Endothelial cell (in vitro differentiated cells): Measurements from ENCODE around the gene UBL3. TPM values are rescaled to one million over a fixed set of nuclear protein-coding genes. Genes with fewer than 3 reads are reported as not detected.

ENCODE experiments used
- DNase-seq: peaks from one replicate; pipeline ENCODE4 v3.0.0; 2021; ENCODE audit warnings: low spot score
- H3K27ac Mint-ChIP-seq: one replicate; pipeline ENCODE4 v1.8.0; 2021; ENCODE audit warnings: mixed read lengths, inconsistent platforms; ENCODE audit not compliant: unreplicated experiment
- H3K27me3 Mint-ChIP-seq: one replicate; pipeline ENCODE4 v1.8.0; 2021; ENCODE audit warnings: mild to moderate bottlenecking, moderate library complexity, mixed read lengths, inconsistent platforms; ENCODE audit not compliant: unreplicated experiment
- H3K36me3 Mint-ChIP-seq: one replicate; pipeline ENCODE4 v1.8.0; 2021; ENCODE audit warnings: mild to moderate bottlenecking, low read depth, mixed read lengths, inconsistent platforms; ENCODE audit not compliant: unreplicated experiment
- H3K4me1 Mint-ChIP-seq: one replicate; pipeline ENCODE4 v1.8.0; 2021; ENCODE audit warnings: mild to moderate bottlenecking, mixed read lengths, inconsistent platforms; ENCODE audit not compliant: unreplicated experiment
- H3K4me3 Mint-ChIP-seq: one replicate; pipeline ENCODE4 v1.8.0; 2021; ENCODE audit warnings: mild to moderate bottlenecking, mixed read lengths, inconsistent platforms; ENCODE audit not compliant: unreplicated experiment
- H3K9me3 Mint-ChIP-seq: one replicate; pipeline ENCODE4 v1.8.0; 2021; ENCODE audit warnings: mixed read lengths, inconsistent platforms; ENCODE audit not compliant: unreplicated experiment
- total RNA-seq: library from RNA; stranded (reverse); fragmentation: NEBNext Ultra II Directional; extraction: Animal tissue kit (Norgen Biotek cat#: 25700); gene quantifications from one replicate; pipeline ENCODE4 v1.2.1, GENCODE V29; 2021; ENCODE audit not compliant: unreplicated experiment
- TF ChIP-seq, protein P1 (sequence below): fragments of 200-600 bp; sonication (generic); IDR thresholded peaks from one replicate; pipeline ENCODE4 v1.5.0; 2021; ENCODE audit warnings: antibody characterized with exemption; ENCODE audit not compliant: unreplicated experiment

Gene UBL3
- total RNA-seq, 1 donor from 2014 or later: 17.1 TPM

DNA sequence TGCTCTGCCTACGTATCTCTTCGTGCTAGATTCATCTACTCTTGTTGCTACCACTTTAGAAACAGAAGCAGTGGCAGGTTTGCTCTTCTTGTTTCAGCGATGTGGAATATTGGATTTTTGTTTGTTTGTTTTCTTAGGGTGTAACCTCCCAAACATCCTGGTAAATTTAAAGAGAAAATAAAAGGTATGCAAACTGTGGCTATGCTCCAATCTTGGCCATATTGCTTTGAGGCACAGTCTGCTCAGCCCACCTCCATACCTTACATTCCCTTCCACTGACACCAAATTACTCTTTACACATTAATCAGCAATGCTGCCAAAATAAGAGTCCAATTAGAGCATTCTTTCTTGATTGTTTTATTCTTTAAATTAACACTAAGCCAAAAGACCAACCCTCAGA, 25.2 kb upstream of the UBL3 start:
- Mint-ChIP-seq H3K27ac (peak overlapping the region; percentile 46), H3K36me3 (no peaks in the 10 kb centered on the region), H3K4me3 (no peak overlapping the region), H3K9me3 (no peaks in the 10 kb centered on the region), H3K27me3 (peaks cover 2% of the 10 kb centered on the region), H3K4me1 (peaks cover 29% of the 10 kb centered on the region)
- TF ChIP-seq, protein P1, sequence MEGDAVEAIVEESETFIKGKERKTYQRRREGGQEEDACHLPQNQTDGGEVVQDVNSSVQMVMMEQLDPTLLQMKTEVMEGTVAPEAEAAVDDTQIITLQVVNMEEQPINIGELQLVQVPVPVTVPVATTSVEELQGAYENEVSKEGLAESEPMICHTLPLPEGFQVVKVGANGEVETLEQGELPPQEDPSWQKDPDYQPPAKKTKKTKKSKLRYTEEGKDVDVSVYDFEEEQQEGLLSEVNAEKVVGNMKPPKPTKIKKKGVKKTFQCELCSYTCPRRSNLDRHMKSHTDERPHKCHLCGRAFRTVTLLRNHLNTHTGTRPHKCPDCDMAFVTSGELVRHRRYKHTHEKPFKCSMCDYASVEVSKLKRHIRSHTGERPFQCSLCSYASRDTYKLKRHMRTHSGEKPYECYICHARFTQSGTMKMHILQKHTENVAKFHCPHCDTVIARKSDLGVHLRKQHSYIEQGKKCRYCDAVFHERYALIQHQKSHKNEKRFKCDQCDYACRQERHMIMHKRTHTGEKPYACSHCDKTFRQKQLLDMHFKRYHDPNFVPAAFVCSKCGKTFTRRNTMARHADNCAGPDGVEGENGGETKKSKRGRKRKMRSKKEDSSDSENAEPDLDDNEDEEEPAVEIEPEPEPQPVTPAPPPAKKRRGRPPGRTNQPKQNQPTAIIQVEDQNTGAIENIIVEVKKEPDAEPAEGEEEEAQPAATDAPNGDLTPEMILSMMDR: no peak
- DNase-seq: no peak

DNA sequence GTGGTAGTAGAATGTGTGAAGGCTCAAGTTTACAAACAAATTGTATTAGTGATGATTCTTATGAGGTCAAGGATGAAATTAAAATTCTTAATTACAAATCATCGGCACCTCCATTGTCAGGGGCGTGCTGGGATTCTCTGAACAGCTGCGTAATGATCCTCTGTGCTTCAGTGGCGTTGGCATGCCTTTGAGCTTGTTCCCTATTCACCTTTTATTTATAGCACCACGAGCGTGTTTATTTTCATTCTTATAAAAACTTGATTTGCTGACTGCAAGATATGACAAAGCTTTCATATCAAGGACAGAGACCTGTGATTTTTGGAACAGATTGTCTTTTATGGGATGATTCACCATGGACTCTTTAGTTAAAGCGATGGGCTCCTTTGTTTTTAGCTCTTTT, 18.2 kb upstream of the UBL3 start:
- H3K36me3 Mint-ChIP-seq: no peaks in the 10 kb centered on the region

DNA sequence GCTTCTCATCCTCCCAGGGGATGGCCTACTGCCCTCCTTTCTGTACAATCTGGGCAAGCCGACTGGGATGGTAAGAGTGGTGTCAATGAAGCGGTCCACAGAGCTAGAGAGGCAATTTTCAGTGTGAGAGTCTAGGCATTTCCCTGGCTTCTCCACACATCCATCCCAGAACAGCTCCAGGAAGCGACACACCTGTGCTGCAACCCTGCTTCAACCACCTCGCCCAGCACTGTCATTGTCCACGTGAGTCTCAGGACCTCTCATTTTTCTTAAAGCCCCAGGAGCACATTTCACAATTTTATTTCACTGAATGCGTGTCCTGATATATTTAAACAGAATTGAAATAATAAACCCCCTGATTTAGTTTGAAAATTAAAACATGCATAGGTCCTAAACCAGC, 15.5 kb upstream of the UBL3 start:
- no peak for DNase-seq
- H3K36me3 Mint-ChIP-seq: no peaks in the 10 kb centered on the region
- H3K27ac Mint-ChIP-seq: no peak overlapping the region
- H3K9me3 Mint-ChIP-seq: no peaks in the 10 kb centered on the region
- TF ChIP-seq, protein P1: no peak
- H3K4me1 Mint-ChIP-seq: no peaks in the 10 kb centered on the region
- H3K27me3 Mint-ChIP-seq: peaks cover 1% of the 10 kb centered on the region
- H3K4me3 Mint-ChIP-seq: no peak overlapping the region

More for the DNA sequence above, 18.2 kb upstream of the UBL3 start:
- Mint-ChIP-seq H3K9me3 (no peaks in the 10 kb centered on the region), H3K4me3 (no peak overlapping the region), H3K4me1 (no peaks in the 10 kb centered on the region), H3K27ac (no peak overlapping the region), H3K27me3 (no peaks in the 10 kb centered on the region)
- TF ChIP-seq, protein P1: no peak
- no peak for DNase-seq

DNA sequence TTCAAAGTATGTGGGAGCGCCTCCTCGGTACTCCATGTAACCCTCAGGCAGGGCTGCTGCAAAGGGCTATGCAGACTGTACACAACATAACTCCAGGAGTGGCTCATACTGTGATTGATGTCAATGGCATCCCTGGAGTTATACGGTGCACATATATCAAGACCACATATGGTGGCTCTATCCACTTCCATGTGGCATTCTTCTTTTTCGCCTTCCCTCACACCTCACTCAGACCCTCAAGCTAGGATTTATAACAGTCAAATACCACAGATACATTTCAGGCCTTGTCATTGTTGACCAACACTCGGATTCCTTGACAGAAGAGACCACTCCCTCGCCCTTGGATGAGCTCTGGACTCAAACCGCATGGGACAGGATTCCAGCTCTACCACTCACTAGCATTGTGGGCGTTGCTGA, 11.3 kb upstream of the UBL3 start:
- Mint-ChIP-seq H3K9me3 (no peaks in the 10 kb centered on the region), H3K27me3 (peaks cover 1% of the 10 kb centered on the region), H3K4me1 (no peaks in the 10 kb centered on the region), H3K36me3 (no peaks in the 10 kb centered on the region), H3K27ac (no peak overlapping the region), H3K4me3 (no peak overlapping the region)
- no peak for DNase-seq
- TF ChIP-seq, protein P1: no peak

DNA sequence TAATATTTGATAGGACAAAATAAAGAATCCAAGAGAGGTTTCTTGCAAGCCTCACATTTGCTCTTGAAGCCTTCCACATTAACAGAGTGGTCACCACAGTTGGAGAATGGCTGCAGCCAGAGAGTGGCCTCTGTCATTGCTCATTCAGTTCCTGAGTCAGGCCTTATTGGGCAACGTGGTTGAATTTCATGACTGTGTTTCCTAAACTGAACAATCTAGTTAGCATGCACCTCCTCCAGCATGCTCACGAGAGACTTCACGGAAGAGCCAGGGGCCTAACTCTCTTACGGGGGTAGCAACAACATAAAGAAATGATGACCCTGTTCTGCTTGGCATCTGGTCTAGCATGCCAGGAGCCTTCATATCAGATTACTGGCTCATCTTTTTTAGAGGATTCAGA, 9.6 kb upstream of the UBL3 start:
- DNase-seq: no peak
- Mint-ChIP-seq H3K9me3 (no peaks in the 10 kb centered on the region), H3K4me3 (no peak overlapping the region), H3K27me3 (peaks cover 1% of the 10 kb centered on the region), H3K4me1 (peaks cover 4% of the 10 kb centered on the region), H3K27ac (no peak overlapping the region), H3K36me3 (no peaks in the 10 kb centered on the region)
- TF ChIP-seq, protein P1: no peak
